ENCODE results near the gene CALML6.
"Not testable (repeated sequence)": the region's sequence is repeated elsewhere in the genome, so short reads cannot be mapped to it uniquely, and the experiment has no call there.

Gene CALML6

GRCh38 chr1:1914971-1915692, at the start of gene CALML6:
Gene CALML6, plus strand, starts transcription at chr1:1915260. Its CDS starts 21 bp downstream, at chr1:1915281.
- no peak for DNase-seq (ENCODE audit: low spot score)

- no peak for DNase-seq (ENCODE audit: low spot score)
Measured at GRCh38 chr1:1867164-1867563, 47.9 kb upstream of the CALML6 start.

- DNase-seq (ENCODE audit: low spot score): no peak
Measured at GRCh38 chr1:1869469-1869868, 45.6 kb upstream of the CALML6 start.

GRCh38 chr1:1872329-1872994, 42.6 kb upstream of the CALML6 start:
- no peak for DNase-seq (ENCODE audit: low spot score)

- DNase-seq (ENCODE audit: low spot score): no peak
Measured at GRCh38 chr1:1873186-1873585, 41.9 kb upstream of the CALML6 start.

GRCh38 chr1:1874901-1875300, 40.2 kb upstream of the CALML6 start:
- no peak for DNase-seq (ENCODE audit: low spot score)

GRCh38 chr1:1875932-1876331, 39.1 kb upstream of the CALML6 start:
- DNase-seq (ENCODE audit: low spot score): no peak

GRCh38 chr1:1876335-1876930, 38.6 kb upstream of the CALML6 start:
- no peak for DNase-seq (ENCODE audit: low spot score)

GRCh38 chr1:1877865-1878436, 37.1 kb upstream of the CALML6 start:
- DNase-seq (ENCODE audit: low spot score): no peak

GRCh38 chr1:1879942-1880341, 35.1 kb upstream of the CALML6 start:
- DNase-seq (ENCODE audit: low spot score): no peak

- no peak for DNase-seq (ENCODE audit: low spot score)
Measured at GRCh38 chr1:1880617-1881312, 34.3 kb upstream of the CALML6 start.

GRCh38 chr1:1881727-1882126, 33.3 kb upstream of the CALML6 start:
- DNase-seq (ENCODE audit: low spot score): no peak

- no peak for DNase-seq (ENCODE audit: low spot score)
Measured at GRCh38 chr1:1883092-1883873, 31.8 kb upstream of the CALML6 start.

- DNase-seq (ENCODE audit: low spot score): not testable (repeated sequence)
Measured at GRCh38 chr1:1883890-1884289, 31.2 kb upstream of the CALML6 start.

- DNase-seq (ENCODE audit: low spot score): no peak
Measured at GRCh38 chr1:1889090-1889750, 25.8 kb upstream of the CALML6 start.

GRCh38 chr1:1889847-1890505, 25.1 kb upstream of the CALML6 start:
- peak; percentile 86 for DNase-seq (ENCODE audit: low spot score)

GRCh38 chr1:1890506-1891348, 24.3 kb upstream of the CALML6 start, which contains the start of gene GNB1:
Gene GNB1, minus strand, starts transcription at chr1:1891087. Its CDS starts 65,634 bp downstream, at chr1:1825453.
- peak; percentile 98 for DNase-seq (ENCODE audit: low spot score)

GRCh38 chr1:1891349-1892078, 23.5 kb upstream of the CALML6 start:
- DNase-seq (ENCODE audit: low spot score): peak; percentile 93

Measured in GM03348 (cell line).